Urinary bladder (tissue), 4 donors: Measurements from ENCODE around the gene BCL11A. TPM values are rescaled to one million over a fixed set of nuclear protein-coding genes. Genes with fewer than 3 reads are reported as not detected.
"Not testable (repeated sequence)": the region's sequence is repeated elsewhere in the genome, so short reads cannot be mapped to it uniquely, and the experiment has no call there.

ENCODE experiments used
- DNase-seq: peaks from one replicate; pipeline ENCODE4 v3.0.0-alpha.2; 2015; ENCODE audit errors: extremely low spot score
- H3K27ac ChIP-seq: one replicate; pipeline ENCODE4 v1.5.1; 2013; ENCODE audit warnings: low read depth, mild to moderate bottlenecking, moderate library complexity
- H3K36me3 ChIP-seq: one replicate; pipeline ENCODE4 v1.6.1; 2013; ENCODE audit warnings: mild to moderate bottlenecking, moderate library complexity; ENCODE audit not compliant: insufficient read depth
- H3K4me1 ChIP-seq: one replicate; pipeline ENCODE4 v1.6.1; 2013; ENCODE audit warnings: mild to moderate bottlenecking, moderate library complexity; ENCODE audit not compliant: insufficient read depth
- H3K4me3 ChIP-seq: one replicate; pipeline ENCODE4 v1.5.1; 2013; ENCODE audit warnings: low read depth, low read length
- WGBS: extraction: QIAGEN DNeasy Blood & Tissue Kit; methylation state at CpG from one replicate; pipeline ENCODE4 v1.1.7; 2013; 5-methylcytosine and 5-hydroxymethylcytosine counted together
- polyA plus RNA-seq: library from polyadenylated mRNA; stranded (reverse); fragments of 200-250 nt; gene quantifications from one replicate; pipeline ENCODE4 v1.2.3, GENCODE V29; 2013
- total RNA-seq: library from RNA; depleted of rRNA; stranded (reverse); fragments of >200 nt; gene quantifications from one replicate; pipeline ENCODE4 v1.2.3, GENCODE V29; 2014
- donor health status: healthy with polysubstance abuse.
- donor health status: healthy.

BCL11A gene
- total and polyA plus RNA-seq, 2 donors, result 2.4 to 10.9 TPM

- DNase-seq, result no peak
- no peak overlapping the region for H3K4me3 ChIP-seq
- WGBS, result 77% methylated on average over 4 of the region's 4 CpGs
- H3K4me1 ChIP-seq, result no peaks in the 10 kb centered on the region
- H3K36me3 ChIP-seq, result no peaks in the 10 kb centered on the region
- H3K27ac ChIP-seq, result no peak overlapping the region
Observed at GRCh38 chr2:60429681-60430080, 123.8 kb downstream of the BCL11A start.

- Histone ChIP-seq H3K27ac (no peak overlapping the region), H3K4me3 (no peak overlapping the region), H3K4me1 (no peaks in the 10 kb centered on the region), H3K36me3 (no peaks in the 10 kb centered on the region)
- DNase-seq, result no peak
- WGBS, result 88% methylated on average over 7 of the region's 7 CpGs
Observed at GRCh38 chr2:60426880-60427279, 126.6 kb downstream of the BCL11A start.

GRCh38 chr2:60426341-60426740, 127.1 kb downstream of the BCL11A start:
- Histone ChIP-seq H3K4me1 (no peaks in the 10 kb centered on the region), H3K4me3 (no peak overlapping the region), H3K27ac (no peak overlapping the region), H3K36me3 (no peaks in the 10 kb centered on the region)
- DNase-seq, result no peak

DNA sequence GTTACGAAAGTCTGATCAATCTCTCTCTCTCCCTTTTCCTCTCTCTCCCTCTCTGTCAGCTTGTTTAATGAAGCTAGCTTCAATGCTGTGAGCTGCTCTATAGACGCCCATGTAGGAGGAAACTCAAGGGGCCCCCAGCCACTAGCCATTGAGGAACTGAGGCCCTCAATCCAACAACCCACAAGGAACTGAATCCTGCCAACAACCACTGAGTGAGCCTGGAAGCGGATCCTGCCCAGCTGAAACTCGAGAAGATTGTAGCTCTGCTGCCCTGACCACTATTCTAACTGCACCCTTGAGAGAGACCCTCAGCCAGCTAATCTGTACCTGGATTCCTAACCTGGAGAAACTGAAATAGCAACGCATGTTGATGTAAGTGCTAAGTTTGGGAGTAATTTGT, 129.2 kb downstream of the BCL11A start:
- 74% methylated on average over 5 of the region's 5 CpGs for WGBS
- no peak overlapping the region for H3K4me3 ChIP-seq
- DNase-seq, result no peak

GRCh38 chr2:60423505-60423904, 129.9 kb downstream of the BCL11A start:
- no peaks in the 10 kb centered on the region for H3K36me3 ChIP-seq
- H3K4me1 ChIP-seq, result no peaks in the 10 kb centered on the region
- H3K27ac ChIP-seq, result no peak overlapping the region
- no peak overlapping the region for H3K4me3 ChIP-seq
- WGBS, result 73% methylated on average over 1 of the region's 1 CpG
- DNase-seq, result no peak

More for the DNA sequence above, 129.2 kb downstream of the BCL11A start:
- Histone ChIP-seq H3K27ac (no peak overlapping the region), H3K4me1 (no peaks in the 10 kb centered on the region), H3K36me3 (no peaks in the 10 kb centered on the region)

DNA sequence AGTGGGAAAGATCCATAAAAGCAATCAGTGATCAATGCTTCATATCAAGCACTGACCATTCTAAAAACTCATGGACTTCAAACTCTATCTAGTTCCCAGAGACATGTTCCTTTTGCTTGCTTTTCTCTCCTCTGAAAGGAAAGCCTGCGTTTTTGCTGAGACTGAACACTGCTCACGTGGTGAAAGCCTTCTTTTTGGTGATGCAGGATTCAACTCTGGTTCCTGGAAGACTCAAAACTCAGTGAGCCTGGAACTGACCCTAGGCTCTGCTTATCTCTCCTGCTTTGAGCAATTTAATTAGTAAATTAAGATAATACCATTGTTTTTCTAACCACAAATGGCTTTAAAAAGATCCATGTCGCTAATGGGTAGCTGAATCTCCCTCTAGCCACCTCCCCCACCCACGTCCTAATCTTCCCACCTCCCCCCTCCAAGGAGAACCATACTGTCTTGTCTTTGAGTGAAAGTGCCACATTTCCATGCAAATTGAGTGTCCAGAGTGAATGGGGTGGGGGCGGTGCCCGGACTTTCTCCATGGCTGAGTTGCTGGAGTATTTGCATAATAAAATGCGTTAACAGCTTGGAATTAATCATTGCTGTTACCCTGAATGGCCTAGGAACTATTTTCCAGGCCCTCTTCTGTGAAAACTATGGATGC, 130.5 kb downstream of the BCL11A start:
- Histone ChIP-seq H3K4me1 (no peaks in the 10 kb centered on the region), H3K4me3 (no peak overlapping the region), H3K36me3 (no peaks in the 10 kb centered on the region), H3K27ac (no peak overlapping the region)
- WGBS, result 51% methylated on average over 7 of the region's 7 CpGs
- DNase-seq, result no peak

- WGBS, result 84% methylated on average over 1 of the region's 1 CpG
- H3K4me3 ChIP-seq, H3K27ac ChIP-seq, DNase-seq, H3K36me3 ChIP-seq, H3K4me1 ChIP-seq: not testable (repeated sequence)
Observed at GRCh38 chr2:60417210-60417609, 136.2 kb downstream of the BCL11A start.

- no peaks in the 10 kb centered on the region for H3K4me1 ChIP-seq
- H3K36me3 ChIP-seq, result no peaks in the 10 kb centered on the region
- H3K27ac ChIP-seq, result no peak overlapping the region
- no peak overlapping the region for H3K4me3 ChIP-seq
- no peak for DNase-seq
- 67% methylated on average over 10 of the region's 10 CpGs for WGBS
Observed at GRCh38 chr2:60416221-60417008, 137.0 kb downstream of the BCL11A start.

- H3K27ac ChIP-seq, result no peak overlapping the region
- H3K4me3 ChIP-seq, result no peak overlapping the region
- no peak for DNase-seq
- no peaks in the 10 kb centered on the region for H3K4me1 ChIP-seq
- no peaks in the 10 kb centered on the region for H3K36me3 ChIP-seq
Observed at GRCh38 chr2:60415814-60416213, 137.6 kb downstream of the BCL11A start.

DNA sequence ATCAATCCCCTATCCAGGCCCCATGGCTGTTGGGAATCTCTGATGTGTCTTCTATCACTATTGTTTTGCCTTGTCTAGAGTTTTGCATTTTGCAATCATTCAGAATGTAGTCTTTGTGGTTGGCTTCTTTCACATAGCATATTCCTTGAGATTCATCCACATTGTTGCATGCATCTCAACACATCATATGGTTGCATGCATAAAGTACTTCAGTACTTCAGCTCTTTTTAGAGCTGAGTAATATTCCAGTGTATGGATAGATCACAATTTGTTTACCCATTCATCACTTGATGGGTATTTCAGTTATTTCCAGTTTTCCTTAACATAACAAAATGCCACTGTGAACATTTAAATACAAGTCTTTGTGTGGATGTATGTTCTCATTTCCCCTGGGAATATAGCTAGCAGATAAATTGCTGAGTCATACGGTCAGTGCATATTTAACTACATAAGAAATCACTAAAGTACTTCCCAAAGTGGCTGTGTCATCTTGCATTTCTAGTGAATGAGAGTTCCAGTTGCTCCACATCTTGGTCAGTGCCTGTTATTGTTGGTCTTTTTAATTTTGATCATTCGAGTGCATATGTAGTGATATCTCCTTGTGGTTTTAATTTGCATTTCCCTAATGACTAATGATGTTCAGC, 138.8 kb downstream of the BCL11A start:
- DNase-seq, result no peak
- Histone ChIP-seq H3K4me1 (no peaks in the 10 kb centered on the region), H3K27ac (no peak overlapping the region), H3K36me3 (no peaks in the 10 kb centered on the region), H3K4me3 (no peak overlapping the region)
- 83% methylated on average over 2 of the region's 2 CpGs for WGBS

DNA sequence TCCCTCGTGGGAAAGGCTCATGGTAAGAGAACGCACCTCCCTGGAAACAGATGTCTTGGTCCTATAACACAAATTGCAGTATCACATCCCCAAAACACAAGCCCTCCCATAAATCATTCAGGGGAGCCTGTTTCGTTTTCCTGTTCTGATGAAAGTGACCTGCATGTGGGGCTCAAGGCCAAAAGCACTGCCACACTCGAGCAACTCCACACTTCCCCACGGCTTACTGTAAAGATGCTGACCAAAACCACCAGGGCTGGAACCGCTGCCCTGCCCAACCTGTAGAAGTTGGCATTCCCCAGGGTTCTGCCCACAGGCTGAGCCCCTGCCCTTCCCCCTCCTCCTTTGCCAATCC, 139.7 kb downstream of the BCL11A start:
- DNase-seq, result no peak
- Histone ChIP-seq H3K4me3 (no peak overlapping the region), H3K4me1 (no peaks in the 10 kb centered on the region), H3K27ac (no peak overlapping the region), H3K36me3 (no peaks in the 10 kb centered on the region)
- 71% methylated on average over 6 of the region's 6 CpGs for WGBS

DNA sequence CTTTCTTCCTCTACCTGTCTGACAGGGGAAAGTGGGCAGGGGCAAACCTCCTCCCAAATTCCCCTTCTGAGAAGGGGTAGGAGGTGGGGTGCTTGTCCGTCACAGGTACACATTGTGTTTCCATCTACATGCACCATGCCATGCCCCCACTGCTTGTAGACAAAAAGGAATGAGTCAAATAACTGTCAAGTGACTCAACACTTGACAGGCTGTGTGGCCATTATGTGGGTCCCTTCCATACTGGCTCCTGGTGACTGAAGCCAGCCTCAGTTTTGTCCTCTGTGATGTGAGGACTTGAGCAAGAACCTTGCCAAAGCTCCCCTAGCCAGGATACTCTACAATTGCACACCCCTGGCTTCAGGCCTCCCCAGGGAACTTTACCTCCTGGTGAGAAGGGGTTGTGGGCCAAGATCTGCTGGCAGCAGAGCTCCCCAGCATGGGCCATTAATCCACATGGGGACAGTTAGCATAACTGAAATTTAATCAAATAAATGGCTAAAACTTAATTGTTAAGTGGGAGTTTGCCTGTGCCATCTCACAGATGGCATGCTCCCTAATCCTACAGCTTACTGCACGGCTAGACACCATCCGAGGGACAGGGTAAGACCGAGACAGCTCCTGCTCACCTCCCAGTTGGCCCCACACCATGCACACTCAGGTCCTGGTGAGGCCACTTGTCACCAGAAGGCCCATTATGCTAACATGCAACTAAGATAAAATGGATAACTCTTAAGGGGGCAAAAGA, 140.2 kb downstream of the BCL11A start:
- DNase-seq, result no peak
- H3K27ac ChIP-seq, result no peak overlapping the region
- WGBS, result 94% methylated on average over 4 of the region's 4 CpGs
- H3K4me1 ChIP-seq, result no peaks in the 10 kb centered on the region
- H3K4me3 ChIP-seq, result no peak overlapping the region
- no peaks in the 10 kb centered on the region for H3K36me3 ChIP-seq

DNA sequence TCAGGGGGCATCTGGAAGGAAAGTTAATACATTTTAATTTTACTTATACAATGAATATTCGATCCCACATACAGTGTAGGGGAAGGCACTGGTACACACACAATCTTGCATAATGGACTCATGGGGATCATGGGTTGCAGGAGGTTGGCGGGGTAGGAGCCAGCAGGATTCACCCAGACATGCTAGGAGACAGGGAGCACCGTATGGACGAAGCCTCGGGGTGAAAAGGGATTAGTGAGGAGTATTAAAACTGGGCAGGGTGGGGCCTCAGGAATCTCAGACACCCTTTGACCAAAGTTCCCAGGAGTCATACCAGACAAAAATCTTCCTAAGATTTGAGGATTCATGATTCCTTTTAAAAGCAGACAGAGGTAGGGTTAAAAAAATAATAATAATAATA, 140.8 kb downstream of the BCL11A start:
- no peaks in the 10 kb centered on the region for H3K4me1 ChIP-seq
- WGBS, result 72% methylated on average over 5 of the region's 5 CpGs
- H3K27ac ChIP-seq, result no peak overlapping the region
- DNase-seq, result no peak
- H3K36me3 ChIP-seq, result no peaks in the 10 kb centered on the region
- no peak overlapping the region for H3K4me3 ChIP-seq
